LoVo (cell line): ENCODE results near the gene SLC25A38.

Experiments
- DNase-seq: peaks from one replicate; pipeline ENCODE4 v3.0.0-alpha.2; 2016; ENCODE audit warnings: low spot score

The SLC25A38 gene

GRCh38 chr3:39376959-39377634 lies 6.1 kb upstream of the SLC25A38 start:
- no peak for DNase-seq

- DNase-seq = peak; percentile 59
These were observed 5.1 kb upstream of the SLC25A38 start for GRCh38 chr3:39378088-39378487.

GRCh38 chr3:39378957-39379777 lies 4.0 kb upstream of the SLC25A38 start:
- no peak for DNase-seq

- no peak for DNase-seq
These were observed 3.4 kb upstream of the SLC25A38 start for GRCh38 chr3:39379778-39380155.

GRCh38 chr3:39381432-39381831 lies 1.7 kb upstream of the SLC25A38 start:
- no peak for DNase-seq

- DNase-seq = peak; percentile 95
These were observed 903 bp downstream of the SLC25A38 start for GRCh38 chr3:39383881-39384664.

- DNase-seq = no peak
These were observed 1.5 kb downstream of the SLC25A38 start for GRCh38 chr3:39384665-39385000.

GRCh38 chr3:39385456-39386090 lies 2.4 kb downstream of the SLC25A38 start:
- no peak for DNase-seq

- DNase-seq = no peak
These were observed 3.1 kb downstream of the SLC25A38 start for GRCh38 chr3:39386318-39386717.

- no peak for DNase-seq
These were observed 4.3 kb downstream of the SLC25A38 start for GRCh38 chr3:39387411-39387975.

- DNase-seq = no peak
These were observed 5.0 kb downstream of the SLC25A38 start for GRCh38 chr3:39388153-39388552.

- DNase-seq = no peak
These were observed 5.6 kb downstream of the SLC25A38 start for GRCh38 chr3:39388741-39389248.

- no peak for DNase-seq
These were observed 7.0 kb downstream of the SLC25A38 start for GRCh38 chr3:39390181-39390580.

- no peak for DNase-seq
These were observed 13.5 kb downstream of the SLC25A38 start for GRCh38 chr3:39396690-39397089.

- no peak for DNase-seq
These were observed 15.5 kb downstream of the SLC25A38 start for GRCh38 chr3:39398700-39399099.

- no peak for DNase-seq
These were observed 18.8 kb downstream of the SLC25A38 start for GRCh38 chr3:39401983-39402382.

- no peak for DNase-seq
These were observed 21.9 kb downstream of the SLC25A38 start for GRCh38 chr3:39404943-39405686.

- no peak for DNase-seq
These were observed 22.7 kb downstream of the SLC25A38 start for GRCh38 chr3:39405687-39406367.

GRCh38 chr3:39406368-39407258 lies 23.4 kb downstream of the SLC25A38 start, which contains the start of gene RPSA:
TSS of gene RPSA (plus strand) at chr3:39406720. CDS start at chr3:39407654, 934 bp downstream.
- peak; percentile 98 for DNase-seq
